ENCODE data around the gene BRD4.
"Not testable (repeated sequence)": the region's sequence is repeated elsewhere in the genome, so short reads cannot be mapped to it uniquely, and the experiment has no call there.

BRD4 gene

GRCh38 chr19:15360015-15360414 lies 27.7 kb upstream of the BRD4 start:
- DNase-seq (ENCODE audit: low read depth): not testable (repeated sequence)

GRCh38 chr19:15358918-15359317 lies 26.6 kb upstream of the BRD4 start:
- DNase-seq (ENCODE audit: low read depth): no peak

GRCh38 chr19:15357906-15358305 lies 25.6 kb upstream of the BRD4 start:
- DNase-seq (ENCODE audit: low read depth): no peak

- no peak for DNase-seq (ENCODE audit: low read depth)
These were observed 22.4 kb upstream of the BRD4 start for GRCh38 chr19:15354566-15355296.

- DNase-seq (ENCODE audit: low read depth): no peak
These were observed 21.6 kb upstream of the BRD4 start for GRCh38 chr19:15353908-15354307.

GRCh38 chr19:15352535-15352934 lies 20.2 kb upstream of the BRD4 start:
- DNase-seq (ENCODE audit: low read depth): not testable (repeated sequence)

GRCh38 chr19:15341328-15341727 lies 9.0 kb upstream of the BRD4 start:
- DNase-seq (ENCODE audit: low read depth): not testable (repeated sequence)

GRCh38 chr19:15340086-15340485 lies 7.7 kb upstream of the BRD4 start:
- DNase-seq (ENCODE audit: low read depth): no peak

- DNase-seq (ENCODE audit: low read depth): no peak
These were observed 4.9 kb upstream of the BRD4 start for GRCh38 chr19:15337202-15337601.

- DNase-seq (ENCODE audit: low read depth): not testable (repeated sequence)
These were observed 3.7 kb upstream of the BRD4 start for GRCh38 chr19:15335992-15336391.

GRCh38 chr19:15331419-15332310 lies 674 bp downstream of the BRD4 start:
- no peak for DNase-seq (ENCODE audit: low read depth)

GRCh38 chr19:15330801-15331418 lies 1.4 kb downstream of the BRD4 start:
- no peak for DNase-seq (ENCODE audit: low read depth)

- DNase-seq (ENCODE audit: low read depth): no peak
These were observed 4.0 kb downstream of the BRD4 start for GRCh38 chr19:15328312-15328711.

- DNase-seq (ENCODE audit: low read depth): no peak
These were observed 7.4 kb downstream of the BRD4 start for GRCh38 chr19:15324791-15325519.

GRCh38 chr19:15323496-15324235 lies 8.7 kb downstream of the BRD4 start:
- no peak for DNase-seq (ENCODE audit: low read depth)

- no peak for DNase-seq (ENCODE audit: low read depth)
These were observed 10.6 kb downstream of the BRD4 start for GRCh38 chr19:15321739-15322138.

- no peak for DNase-seq (ENCODE audit: low read depth)
These were observed 12.2 kb downstream of the BRD4 start for GRCh38 chr19:15320116-15320515.

- DNase-seq (ENCODE audit: low read depth): no peak
These were observed 14.1 kb downstream of the BRD4 start for GRCh38 chr19:15318241-15318691.

- no peak for DNase-seq (ENCODE audit: low read depth)
These were observed 14.8 kb downstream of the BRD4 start for GRCh38 chr19:15317392-15318071.

- no peak for DNase-seq (ENCODE audit: low read depth)
These were observed 15.8 kb downstream of the BRD4 start for GRCh38 chr19:15316498-15316897.

GRCh38 chr19:15315101-15315500 lies 17.2 kb downstream of the BRD4 start:
- DNase-seq (ENCODE audit: low read depth): no peak

Data from CMK (cell line).